Measurements from ENCODE around the gene PTPRU. TPM values are rescaled to one million over a fixed set of nuclear protein-coding genes. Genes with fewer than 3 reads are reported as not detected.

The PTPRU gene
- total and polyA plus RNA-seq, 7 donors, result 14.5 to 51.4 (median 25.6) TPM

GRCh38 chr1:29280409-29281131 lies 44.2 kb downstream of the PTPRU start:
- Histone ChIP-seq H3K4me3 (no peak overlapping the region), H3K27me3 (ENCODE audit: insufficient read depth in 3 of 3, low read length in 2 of 3) (no peaks in the 10 kb centered on the region), H3K4me1 (no peaks in the 10 kb centered on the region), H3K36me3 (ENCODE audit: insufficient read depth in 1 of 2, low read depth in 1 of 2) (peaks cover 0 to 42% of the 10 kb centered on the region in 2 donors), H3K27ac (no peak overlapping the region), H3K9me3 (no peaks in the 10 kb centered on the region)
- WGBS, 3 donors, result 80 to 85% (median 83%) methylated on average over 6 of the region's 6 CpGs
- DNase-seq (no peak), ATAC-seq (no peak)
- no peak for TF ChIP-seq CTCF (IDR thresholded peaks at IDR 0.05)
- intact Hi-C loops (cut with DNase I), result no loop called here

- Histone ChIP-seq H3K36me3 (ENCODE audit: insufficient read depth in 1 of 2, low read depth in 1 of 2) (peaks cover 0 to 32% of the 10 kb centered on the region in 2 donors), H3K9me3 (no peaks in the 10 kb centered on the region), H3K4me1 (no peaks in the 10 kb centered on the region), H3K27ac (no peak overlapping the region), H3K27me3 (ENCODE audit: insufficient read depth in 3 of 3, low read length in 2 of 3) (no peaks in the 10 kb centered on the region), H3K4me3 (no peak overlapping the region)
- WGBS, 3 donors, result 48 to 71% (median 70%) methylated on average over 3 of the region's 3 CpGs
- DNase-seq, result no peak
- TF ChIP-seq CTCF (IDR thresholded peaks at IDR 0.05), result no peak
- intact Hi-C loops (cut with DNase I), result no loop called here
- ATAC-seq, result no peak
Measured at GRCh38 chr1:29281571-29281970, 45.2 kb downstream of the PTPRU start.

- no peak overlapping the region for H3K4me3 ChIP-seq
- intact Hi-C loops (cut with DNase I), result no loop called here
- H3K27ac ChIP-seq, result no peak overlapping the region
- H3K27me3 ChIP-seq (ENCODE audit: insufficient read depth in 3 of 3, low read length in 2 of 3), result no peaks in the 10 kb centered on the region
- no peak for TF ChIP-seq CTCF (IDR thresholded peaks at IDR 0.05)
- no peaks in the 10 kb centered on the region for H3K4me1 ChIP-seq
- ATAC-seq, result no peak
- H3K36me3 ChIP-seq (ENCODE audit: insufficient read depth in 1 of 2, low read depth in 1 of 2), result peaks cover 0 to 26% of the 10 kb centered on the region in 2 donors
- 93 to 94% (median 94%) methylated on average over 19 of the region's 19 CpGs for WGBS, 3 donors
- H3K9me3 ChIP-seq, result no peaks in the 10 kb centered on the region
- no peak for DNase-seq
Measured at GRCh38 chr1:29282135-29282923, 46.0 kb downstream of the PTPRU start.

GRCh38 chr1:29282924-29283803 lies 46.8 kb downstream of the PTPRU start:
- TF ChIP-seq CTCF (IDR thresholded peaks at IDR 0.05), result no peak
- Histone ChIP-seq H3K4me1 (no peaks in the 10 kb centered on the region), H3K27ac (no peak overlapping the region), H3K9me3 (no peaks in the 10 kb centered on the region), H3K36me3 (ENCODE audit: insufficient read depth in 1 of 2, low read depth in 1 of 2) (peaks cover 0 to 20% of the 10 kb centered on the region in 2 donors), H3K27me3 (ENCODE audit: insufficient read depth in 3 of 3, low read length in 2 of 3) (no peaks in the 10 kb centered on the region), H3K4me3 (no peak overlapping the region)
- intact Hi-C loops (cut with DNase I), result no loop called here
- ATAC-seq, result peak in 3 of 4 donors; percentile 22 to 53 (median 26)
- WGBS, 3 donors, result 55 to 61% (median 59%) methylated on average over 16 of the region's 16 CpGs
- DNase-seq, result peak; percentile 31 to 69
